Trophoblast cell (in vitro differentiated cells and primary cell): ENCODE results near the gene RAD51B.

Source experiments
- DNase-seq, 2 donors: peaks; one replicate each; pipeline ENCODE4 v3.0.0-alpha.2; 2016
- H2AFZ ChIP-seq: 2 replicates; pipeline ENCODE4 v1.6.1; 2013; ENCODE audit warnings: low read length, moderate library complexity, mild to moderate bottlenecking; ENCODE audit not compliant: insufficient read depth, poor library complexity
- H2AK5ac ChIP-seq: 2 replicates; pipeline ENCODE4 v1.6.1; 2013; ENCODE audit warnings: mild to moderate bottlenecking, low read length
- H2BK120ac ChIP-seq: 2 replicates; pipeline ENCODE4 v1.6.1; 2013; ENCODE audit warnings: low read length, mild to moderate bottlenecking, moderate library complexity; ENCODE audit not compliant: insufficient read depth, poor library complexity
- H2BK12ac ChIP-seq: 2 replicates; pipeline ENCODE4 v1.6.1; 2013; ENCODE audit warnings: mild to moderate bottlenecking, low read length, moderate library complexity
- H2BK5ac ChIP-seq: 2 replicates; pipeline ENCODE4 v1.6.1; 2013; ENCODE audit warnings: low read length, low read depth, moderate library complexity, mild to moderate bottlenecking; ENCODE audit not compliant: poor library complexity
- H3K14ac ChIP-seq: 2 replicates; pipeline ENCODE4 v1.6.1; 2013; ENCODE audit warnings: mild to moderate bottlenecking, low read length
- H3K18ac ChIP-seq: 2 replicates; pipeline ENCODE4 v1.6.1; 2013; ENCODE audit warnings: mild to moderate bottlenecking, low read length
- H3K23ac ChIP-seq: 2 replicates; pipeline ENCODE4 v1.6.1; 2013; ENCODE audit warnings: low read length
- H3K27ac ChIP-seq: 2 replicates; pipeline ENCODE4 v1.5.1; 2013; ENCODE audit warnings: low read depth, mild to moderate bottlenecking, inconsistent platforms, low read length, moderate library complexity
- H3K27me3 ChIP-seq: 2 replicates; pipeline ENCODE4 v1.6.1; 2013; ENCODE audit warnings: inconsistent platforms, mild to moderate bottlenecking, low read length, moderate library complexity; ENCODE audit not compliant: insufficient read depth
- H3K36me3 ChIP-seq, 2 experiments: 1 replicate in 1 of 2; 2 replicates in 1 of 2; pipeline ENCODE4 v1.6.1; 2013; ENCODE audit warnings: low read length in 2 of 2, mild to moderate bottlenecking in 2 of 2, moderate library complexity in 1 of 2; ENCODE audit not compliant: insufficient read depth in 2 of 2, control insufficient read depth in 1 of 2
- H3K4ac ChIP-seq: 2 replicates; pipeline ENCODE4 v1.6.1; 2013; ENCODE audit warnings: low read depth, mild to moderate bottlenecking, low read length, moderate library complexity
- H3K4me1 ChIP-seq, 2 experiments: 1 replicate in 1 of 2; 2 replicates in 1 of 2; pipeline ENCODE4 v1.6.1; 2013; ENCODE audit warnings: low read length in 2 of 2, mild to moderate bottlenecking in 2 of 2, moderate library complexity in 1 of 2; ENCODE audit not compliant: insufficient read depth in 2 of 2, control insufficient read depth in 1 of 2
- H3K4me2 ChIP-seq: 2 replicates; pipeline ENCODE4 v1.6.1; 2013; ENCODE audit warnings: inconsistent platforms, mild to moderate bottlenecking, low read length, moderate library complexity
- H3K4me3 ChIP-seq: 2 replicates; pipeline ENCODE4 v1.5.1; 2013; ENCODE audit warnings: mild to moderate bottlenecking, low read depth, low read length, inconsistent platforms
- H3K79me1 ChIP-seq: one replicate; pipeline ENCODE4 v1.6.1; 2013; ENCODE audit warnings: low read length
- H3K79me2 ChIP-seq: 2 replicates; pipeline ENCODE4 v1.6.1; 2013; ENCODE audit warnings: low read length, mild to moderate bottlenecking; ENCODE audit not compliant: control insufficient read depth, insufficient read depth, poor library complexity
- H3K9ac ChIP-seq: 2 replicates; pipeline ENCODE4 v1.6.1; 2013; ENCODE audit warnings: mild to moderate bottlenecking, low read length
- H3K9me3 ChIP-seq: 2 replicates; pipeline ENCODE4 v1.6.1; 2013; ENCODE audit warnings: low read depth, mild to moderate bottlenecking, control low read depth, inconsistent platforms, low read length; ENCODE audit not compliant: insufficient read depth
- H4K12ac ChIP-seq: 2 replicates; pipeline ENCODE4 v1.6.1; 2013; ENCODE audit warnings: low read depth, mild to moderate bottlenecking, low read length, moderate library complexity
- H4K8ac ChIP-seq: 2 replicates; pipeline ENCODE4 v1.6.1; 2013; ENCODE audit warnings: low read depth, mild to moderate bottlenecking, low read length, moderate library complexity
- H4K91ac ChIP-seq: one replicate; pipeline ENCODE4 v1.6.1; 2013; ENCODE audit warnings: low read depth, mild to moderate bottlenecking, low read length, moderate library complexity
- WGBS: extraction: QIAGEN DNeasy Blood & Tissue Kit; methylation state at CpG from one replicate; pipeline ENCODE4 v1.1.7; 2013; ENCODE audit warnings: missing lambda C conversion rate; ENCODE audit not compliant: insufficient read length, insufficient coverage; ENCODE audit errors: extremely low coverage; 5-methylcytosine and 5-hydroxymethylcytosine counted together

Gene RAD51B

DNA sequence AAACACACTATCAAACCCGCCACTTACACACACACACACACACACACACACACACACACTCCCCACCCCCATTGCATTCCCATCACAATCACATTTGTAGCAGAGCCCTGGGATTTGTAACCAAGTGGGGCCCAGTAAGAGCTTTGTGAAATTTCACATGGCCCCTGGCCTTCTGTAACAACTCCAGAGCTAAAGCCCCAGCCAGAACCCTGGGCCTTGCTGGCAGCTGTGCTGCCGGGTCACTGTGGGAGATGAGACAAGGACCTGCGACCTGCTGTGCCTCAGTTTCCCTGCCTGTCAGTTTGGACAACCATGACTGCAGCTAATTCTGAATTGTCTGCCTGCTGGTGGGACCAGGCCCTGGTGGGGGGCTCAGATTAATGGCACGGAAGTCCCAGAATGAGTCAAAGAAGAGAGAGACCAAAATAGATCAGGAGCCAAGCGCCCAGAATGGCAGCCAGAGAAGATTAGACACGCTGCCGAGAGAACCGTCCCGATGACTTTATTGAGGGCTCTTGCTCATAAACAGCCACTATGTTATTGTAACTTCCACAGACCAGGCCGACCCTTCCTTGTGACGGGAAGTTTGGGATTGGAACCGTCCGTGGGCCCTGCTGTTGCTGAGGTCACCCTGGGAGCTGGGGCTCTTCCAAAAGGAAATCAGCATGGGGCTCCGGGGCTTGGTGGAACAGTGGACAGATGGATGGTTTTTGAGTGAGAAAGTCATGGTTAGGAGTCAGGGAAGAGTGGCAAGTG is 850.2 kb downstream of the RAD51B start:
- peak overlapping the region; percentile 49 for H4K8ac ChIP-seq
- peak overlapping the region; percentile 92 for H2BK12ac ChIP-seq
- peaks cover 2% of the 10 kb centered on the region for H3K9me3 ChIP-seq
- WGBS, result no CpG with 5 or more reads among the region's 14 CpGs
- no peaks in the 10 kb centered on the region for H3K36me3 ChIP-seq
- peak overlapping the region; percentile 96 for H3K27ac ChIP-seq
- H3K9ac ChIP-seq, result no peak overlapping the region
- H2AK5ac ChIP-seq, result peak overlapping the region; percentile 46
- no peak overlapping the region for H3K4me3 ChIP-seq
- peak overlapping the region; percentile 86 for H2BK120ac ChIP-seq
- peak overlapping the region; percentile 14 for H2AFZ ChIP-seq
- H3K27me3 ChIP-seq, result no peaks in the 10 kb centered on the region
- H3K18ac ChIP-seq, result peak overlapping the region; percentile 79
- peak overlapping the region; percentile 73 for H3K14ac ChIP-seq
- H4K91ac ChIP-seq, result peak overlapping the region; percentile 96
- H4K12ac ChIP-seq, result peak overlapping the region; percentile 10
- peak overlapping the region; percentile 85 for H2BK5ac ChIP-seq
- no peak overlapping the region for H3K4me2 ChIP-seq
- no peak for DNase-seq
- peaks cover 32 to 47% of the 10 kb centered on the region in 2 experiments for H3K4me1 ChIP-seq
- H3K4ac ChIP-seq, result peak overlapping the region; percentile 16
- H3K79me1 ChIP-seq, result peaks cover 44% of the 10 kb centered on the region
- peaks cover 6% of the 10 kb centered on the region for H3K79me2 ChIP-seq
- H3K23ac ChIP-seq, result no peak overlapping the region

DNA sequence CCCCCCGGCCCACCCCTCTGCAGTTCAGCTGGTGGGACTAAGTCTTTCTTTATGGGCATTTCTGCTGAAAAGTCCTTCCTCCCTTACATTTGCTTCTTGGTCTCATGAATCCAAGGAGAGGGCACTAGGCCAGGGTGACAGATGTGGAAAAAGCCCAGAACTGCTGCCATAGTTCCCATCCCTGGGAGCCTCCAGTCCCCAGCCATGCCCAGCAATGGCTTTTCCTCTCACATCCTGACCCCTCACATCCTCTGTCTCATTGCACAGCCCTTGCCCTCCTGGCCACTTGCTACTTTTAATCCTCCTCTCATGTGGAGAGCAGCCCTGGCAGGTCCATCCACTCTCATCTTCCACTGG is 850.8 kb downstream of the RAD51B start:
- H3K23ac ChIP-seq, result no peak overlapping the region
- H3K4ac ChIP-seq, result peak overlapping the region; percentile 27
- peak overlapping the region; percentile 96 for H4K91ac ChIP-seq
- H3K36me3 ChIP-seq, result no peaks in the 10 kb centered on the region
- H2BK120ac ChIP-seq, result peak overlapping the region; percentile 86
- H4K8ac ChIP-seq, result peak overlapping the region; percentile 49
- H3K14ac ChIP-seq, result peak overlapping the region; percentile 73
- H3K9ac ChIP-seq, result no peak overlapping the region
- H3K79me1 ChIP-seq, result peaks cover 43% of the 10 kb centered on the region
- no peak for DNase-seq
- peaks cover 28 to 43% of the 10 kb centered on the region in 2 experiments for H3K4me1 ChIP-seq
- peak overlapping the region; percentile 85 for H2BK5ac ChIP-seq
- H2AK5ac ChIP-seq, result peak overlapping the region; percentile 14
- no peak overlapping the region for H3K4me3 ChIP-seq
- H3K79me2 ChIP-seq, result peaks cover 6% of the 10 kb centered on the region
- peaks cover 2% of the 10 kb centered on the region for H3K9me3 ChIP-seq
- no peaks in the 10 kb centered on the region for H3K27me3 ChIP-seq
- no peak overlapping the region for H4K12ac ChIP-seq
- peak overlapping the region; percentile 92 for H2BK12ac ChIP-seq
- no peak overlapping the region for H3K4me2 ChIP-seq
- peak overlapping the region; percentile 14 for H2AFZ ChIP-seq
- H3K27ac ChIP-seq, result peak overlapping the region; percentile 96
- WGBS, result no CpG with 5 or more reads among the region's 1 CpG
- H3K18ac ChIP-seq, result peak overlapping the region; percentile 79

DNA sequence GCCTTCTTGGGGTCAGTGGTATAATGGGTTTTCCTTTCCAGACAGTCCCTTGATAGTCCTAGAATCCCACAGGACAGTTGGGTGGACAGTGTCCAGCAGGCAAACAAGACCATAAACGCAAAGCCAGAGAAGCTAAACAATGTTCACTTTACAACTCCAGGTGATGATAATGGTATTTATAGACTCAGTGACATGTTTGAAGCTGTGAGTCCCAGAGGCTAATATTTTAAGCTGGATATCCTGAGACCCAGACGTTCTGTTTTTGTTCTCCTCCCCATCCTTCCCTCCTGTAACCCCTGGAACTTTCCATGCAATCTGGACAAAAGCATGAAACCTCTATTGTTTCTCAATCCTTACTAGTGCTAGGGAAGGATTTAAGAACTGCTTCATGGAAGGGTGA is 852.3 kb downstream of the RAD51B start:
- H3K9me3 ChIP-seq, result peaks cover 2% of the 10 kb centered on the region
- no peak overlapping the region for H3K14ac ChIP-seq
- no peak overlapping the region for H3K4ac ChIP-seq
- no peak overlapping the region for H3K18ac ChIP-seq
- WGBS, result no CpG with 5 or more reads among the region's 2 CpGs
- H3K9ac ChIP-seq, result no peak overlapping the region
- peaks cover 37% of the 10 kb centered on the region for H3K79me1 ChIP-seq
- no peak overlapping the region for H3K23ac ChIP-seq
- peak overlapping the region; percentile 32 for H2AK5ac ChIP-seq
- DNase-seq, result no peak
- peaks cover 36 to 43% of the 10 kb centered on the region in 2 experiments for H3K4me1 ChIP-seq
- H3K4me3 ChIP-seq, result no peak overlapping the region
- H2BK5ac ChIP-seq, result no peak overlapping the region
- H3K4me2 ChIP-seq, result no peak overlapping the region
- no peaks in the 10 kb centered on the region for H3K36me3 ChIP-seq
- H2AFZ ChIP-seq, result no peak overlapping the region
- no peak overlapping the region for H4K91ac ChIP-seq
- no peak overlapping the region for H3K27ac ChIP-seq
- no peaks in the 10 kb centered on the region for H3K27me3 ChIP-seq
- no peak overlapping the region for H4K12ac ChIP-seq
- H2BK120ac ChIP-seq, result no peak overlapping the region
- peaks cover 6% of the 10 kb centered on the region for H3K79me2 ChIP-seq
- no peak overlapping the region for H4K8ac ChIP-seq
- no peak overlapping the region for H2BK12ac ChIP-seq

DNA sequence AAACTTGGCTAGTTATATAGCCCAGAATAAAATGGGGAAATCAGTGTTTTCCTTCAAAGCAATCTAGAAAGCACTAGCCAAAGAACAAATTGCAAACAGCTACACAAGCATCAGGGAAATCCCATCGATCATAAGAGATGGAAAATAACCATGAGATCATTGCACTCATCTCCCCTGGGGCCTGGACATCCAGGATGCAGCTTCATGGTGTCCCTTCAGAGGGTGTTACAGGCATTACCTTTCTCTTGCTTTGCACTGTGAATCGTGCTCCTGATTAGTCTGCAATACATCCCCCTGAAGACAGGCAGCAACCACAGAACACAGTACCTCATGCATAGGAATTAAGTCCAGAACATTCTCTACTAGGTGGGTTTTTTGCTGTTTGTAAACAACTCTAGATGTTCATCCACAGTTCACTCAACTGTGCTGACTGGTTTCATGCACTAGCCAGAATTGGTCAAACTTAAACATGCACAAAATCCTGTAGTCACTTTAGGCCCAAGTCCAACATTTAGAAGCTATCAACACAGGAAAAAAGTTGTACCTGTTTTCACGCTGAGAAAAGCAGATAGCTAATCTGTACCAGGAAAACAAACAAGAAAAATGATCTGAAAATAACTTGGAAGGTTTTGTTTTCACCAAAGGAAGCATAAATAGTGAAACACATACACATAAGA is 853.2 kb downstream of the RAD51B start:
- Histone ChIP-seq H4K12ac (no peak overlapping the region), H2AK5ac (no peak overlapping the region), H2BK120ac (no peak overlapping the region), H3K14ac (no peak overlapping the region), H3K27ac (no peak overlapping the region), H3K36me3 (no peaks in the 10 kb centered on the region), H2AFZ (no peak overlapping the region), H3K4me2 (no peak overlapping the region), H3K79me1 (peaks cover 33% of the 10 kb centered on the region), H2BK5ac (no peak overlapping the region), H3K4me1 (peaks cover 35 to 39% of the 10 kb centered on the region in 2 experiments), H3K79me2 (peaks cover 4% of the 10 kb centered on the region), H4K8ac (no peak overlapping the region), H2BK12ac (peak overlapping the region; percentile 32), H3K9ac (no peak overlapping the region), H3K9me3 (peaks cover 2% of the 10 kb centered on the region), H4K91ac (no peak overlapping the region), H3K4ac (no peak overlapping the region), H3K18ac (no peak overlapping the region), H3K23ac (no peak overlapping the region), H3K4me3 (no peak overlapping the region), H3K27me3 (no peaks in the 10 kb centered on the region)
- no peak for DNase-seq
- no CpG with 5 or more reads among the region's 3 CpGs for WGBS
